Gastroesophageal sphincter (tissue), 4 donors: Measurements from ENCODE around the gene HRH1. TPM values are rescaled to one million over a fixed set of nuclear protein-coding genes. Genes with fewer than 3 reads are reported as not detected.
"Not testable (repeated sequence)": the region's sequence is repeated elsewhere in the genome, so short reads cannot be mapped to it uniquely, and the experiment has no call there.

Experiments
- ATAC-seq: fragments of 150-250 bp; one replicate; pipeline ENCODE4 v1.9.1; 2016; ENCODE audit warnings: mild to moderate bottlenecking, moderate library complexity
- H3K27ac ChIP-seq, 4 donors: fragments of 200-600 bp; sonication (generic) in 3 of 4; 1 replicate in 3 of 4; 2 replicates in 1 of 4; pipeline ENCODE4 v1.5.1; 2016 to 2019
- H3K27me3 ChIP-seq: fragments of 200-600 bp; sonication (generic); one replicate; pipeline ENCODE4 v1.5.1; 2019
- H3K36me3 ChIP-seq, 2 donors: fragments of 200-600 bp; sonication (generic); one replicate each; pipeline ENCODE4 v1.5.1; 2019; ENCODE audit warnings: control low read depth in 1 of 2
- H3K4me1 ChIP-seq, 3 donors: fragments of 200-600 bp; sonication (generic); 1 replicate in 2 of 3; 2 replicates in 1 of 3; pipeline ENCODE4 v1.5.1; 2016 to 2019; ENCODE audit warnings: control low read depth in 2 of 3
- H3K4me3 ChIP-seq, 2 donors: fragments of 200-600 bp; sonication (generic); one replicate each; pipeline ENCODE4 v1.5.1; 2019; ENCODE audit warnings: mild to moderate bottlenecking in 1 of 2, moderate library complexity in 1 of 2
- H3K9me3 ChIP-seq, 3 donors: fragments of 200-600 bp; sonication (generic); one replicate each; pipeline ENCODE4 v1.5.1; 2017 to 2019; ENCODE audit warnings: control low read depth in 2 of 3
- EP300 ChIP-seq: sonication (generic); formaldehyde crosslinking; IDR thresholded peaks from one replicate; pipeline ENCODE4 v1.6.1; 2017; ENCODE audit warnings: antibody characterized with exemption, mild to moderate bottlenecking
- POLR2A ChIP-seq, 2 donors: fragments of 450-650 bp; IDR thresholded peaks; one replicate each; pipeline ENCODE4 v1.6.1; 2017; ENCODE audit warnings: antibody characterized with exemption in 2 of 2, mild to moderate bottlenecking in 2 of 2, moderate library complexity in 1 of 2
- POLR2AphosphoS5 ChIP-seq: sonication (generic); formaldehyde crosslinking; IDR thresholded peaks from one replicate; pipeline ENCODE4 v1.6.1; 2017; ENCODE audit warnings: antibody characterized with exemption
- WGBS, 2 donors: methylation state at CpG; one replicate each; pipeline ENCODE4 v1.1.5; 2018; ENCODE audit warnings: low coverage in 1 of 2; 5-methylcytosine and 5-hydroxymethylcytosine counted together
- total RNA-seq, 4 donors: library from RNA; depleted of rRNA; stranded (reverse); fragments of >200 nt; gene quantifications; one replicate each; pipeline ENCODE4 v1.1.0, GENCODE V29; 2016
- TF ChIP-seq, protein P1 (sequence below), 4 experiments: fragments of 200-600 bp in 2 of 4; fragments of 450-650 bp in 2 of 4; sonication (generic) in 1 of 4; IDR thresholded peaks; one replicate each; pipeline ENCODE4 v1.5.1; 2017 to 2019; ENCODE audit warnings: antibody characterized with exemption in 4 of 4, mild to moderate bottlenecking in 2 of 4, moderate library complexity in 2 of 4

Gene HRH1
- total RNA-seq, 4 donors from 2014 or later = 1.6 to 14.4 (median 7.8) TPM

DNA sequence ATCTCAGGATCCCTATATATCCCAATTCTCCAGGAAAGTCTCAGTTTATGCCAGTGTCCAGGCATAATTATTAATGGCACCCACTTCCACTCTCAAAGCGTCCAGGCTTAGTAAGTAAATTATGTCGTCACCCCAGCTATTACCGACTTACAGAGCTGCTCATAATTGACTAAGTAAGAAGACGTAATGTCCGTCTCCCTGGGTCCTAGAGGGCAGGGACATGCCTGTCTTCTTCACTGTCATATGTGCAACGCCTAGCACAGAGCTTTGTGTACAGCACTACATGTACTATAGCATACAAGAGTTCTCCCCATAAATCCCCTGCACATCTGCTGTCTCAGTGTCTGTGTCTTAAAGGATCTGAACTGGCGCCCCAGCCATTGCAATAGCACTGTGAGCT, 23.9 kb upstream of the HRH1 start:
- Histone ChIP-seq H3K4me1 (no peaks in the 10 kb centered on the region), H3K36me3 (no peaks in the 10 kb centered on the region), H3K9me3 (no peaks in the 10 kb centered on the region), H3K27me3 (peaks cover 8% of the 10 kb centered on the region), H3K27ac (no peak overlapping the region), H3K4me3 (no peak overlapping the region)
- no peak for TF ChIP-seq POLR2A (IDR thresholded peaks at IDR 0.05)
- TF ChIP-seq, protein P1, sequence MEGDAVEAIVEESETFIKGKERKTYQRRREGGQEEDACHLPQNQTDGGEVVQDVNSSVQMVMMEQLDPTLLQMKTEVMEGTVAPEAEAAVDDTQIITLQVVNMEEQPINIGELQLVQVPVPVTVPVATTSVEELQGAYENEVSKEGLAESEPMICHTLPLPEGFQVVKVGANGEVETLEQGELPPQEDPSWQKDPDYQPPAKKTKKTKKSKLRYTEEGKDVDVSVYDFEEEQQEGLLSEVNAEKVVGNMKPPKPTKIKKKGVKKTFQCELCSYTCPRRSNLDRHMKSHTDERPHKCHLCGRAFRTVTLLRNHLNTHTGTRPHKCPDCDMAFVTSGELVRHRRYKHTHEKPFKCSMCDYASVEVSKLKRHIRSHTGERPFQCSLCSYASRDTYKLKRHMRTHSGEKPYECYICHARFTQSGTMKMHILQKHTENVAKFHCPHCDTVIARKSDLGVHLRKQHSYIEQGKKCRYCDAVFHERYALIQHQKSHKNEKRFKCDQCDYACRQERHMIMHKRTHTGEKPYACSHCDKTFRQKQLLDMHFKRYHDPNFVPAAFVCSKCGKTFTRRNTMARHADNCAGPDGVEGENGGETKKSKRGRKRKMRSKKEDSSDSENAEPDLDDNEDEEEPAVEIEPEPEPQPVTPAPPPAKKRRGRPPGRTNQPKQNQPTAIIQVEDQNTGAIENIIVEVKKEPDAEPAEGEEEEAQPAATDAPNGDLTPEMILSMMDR (IDR thresholded peaks at IDR 0.05) = no peak
- TF ChIP-seq EP300 = no peak
- no peak for TF ChIP-seq POLR2AphosphoS5
- WGBS, 2 donors = 64 to 82% methylated on average over 5 to 7 of the region's 7 CpGs
- ATAC-seq = no peak

DNA sequence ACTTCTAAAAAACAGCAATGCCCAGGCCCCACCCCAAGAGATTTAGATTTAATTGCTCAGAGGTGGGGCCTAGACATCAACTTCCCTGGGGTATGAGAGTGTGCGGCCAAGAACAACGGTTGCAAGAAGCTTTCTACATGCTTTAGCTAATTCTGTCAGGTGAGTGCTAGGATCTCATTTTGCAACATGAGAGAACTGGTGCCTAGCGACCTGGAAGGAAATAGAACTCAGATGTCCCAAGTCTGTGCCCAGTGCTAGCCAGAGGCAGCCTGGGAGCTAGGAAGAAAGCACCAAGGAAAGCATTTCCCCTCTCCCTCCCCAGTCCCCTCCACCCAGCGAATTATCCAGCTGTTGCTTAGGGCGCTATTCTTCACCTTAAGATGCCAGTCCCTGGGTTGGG, 22.9 kb upstream of the HRH1 start:
- Histone ChIP-seq H3K36me3 (no peaks in the 10 kb centered on the region), H3K27me3 (peaks cover 5% of the 10 kb centered on the region), H3K4me1 (peaks cover 0 to 5% (median 4%) of the 10 kb centered on the region in 3 donors), H3K9me3 (no peaks in the 10 kb centered on the region), H3K27ac (no peak overlapping the region), H3K4me3 (no peak overlapping the region)
- TF ChIP-seq POLR2AphosphoS5 = no peak
- TF ChIP-seq, protein P1 (IDR thresholded peaks at IDR 0.05) = no peak
- TF ChIP-seq EP300 = no peak
- TF ChIP-seq POLR2A (IDR thresholded peaks at IDR 0.05) = no peak
- 76 to 83% methylated on average over 1 to 4 of the region's 5 CpGs for WGBS, 2 donors
- no peak for ATAC-seq

DNA sequence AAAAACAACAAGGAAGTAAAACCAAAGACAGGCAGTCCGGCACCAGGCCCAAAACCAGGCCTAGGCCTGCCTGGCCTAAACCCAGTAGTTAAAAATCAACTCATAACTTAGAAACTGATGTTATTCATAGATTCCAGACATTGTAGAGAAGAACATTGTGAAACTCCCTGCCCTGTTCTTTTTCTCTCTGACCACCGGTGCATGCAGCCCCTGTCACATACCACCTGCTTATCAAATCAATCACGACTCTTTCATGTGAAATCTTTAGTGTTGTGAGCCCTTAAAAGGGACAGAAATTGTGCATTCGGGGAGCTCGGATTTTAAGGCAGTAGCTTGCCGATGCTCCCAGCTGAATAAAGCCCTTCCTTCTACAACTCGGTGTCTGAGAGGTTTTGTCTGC, 22.4 kb upstream of the HRH1 start:
- H3K4me1 ChIP-seq = peaks cover 0 to 11% (median 7%) of the 10 kb centered on the region in 3 donors
- H3K27ac ChIP-seq, ATAC-seq, H3K27me3 ChIP-seq, H3K36me3 ChIP-seq, H3K4me3 ChIP-seq, H3K9me3 ChIP-seq: not testable (repeated sequence)
- 90 to 93% methylated on average over 3 to 7 of the region's 7 CpGs for WGBS, 2 donors

DNA sequence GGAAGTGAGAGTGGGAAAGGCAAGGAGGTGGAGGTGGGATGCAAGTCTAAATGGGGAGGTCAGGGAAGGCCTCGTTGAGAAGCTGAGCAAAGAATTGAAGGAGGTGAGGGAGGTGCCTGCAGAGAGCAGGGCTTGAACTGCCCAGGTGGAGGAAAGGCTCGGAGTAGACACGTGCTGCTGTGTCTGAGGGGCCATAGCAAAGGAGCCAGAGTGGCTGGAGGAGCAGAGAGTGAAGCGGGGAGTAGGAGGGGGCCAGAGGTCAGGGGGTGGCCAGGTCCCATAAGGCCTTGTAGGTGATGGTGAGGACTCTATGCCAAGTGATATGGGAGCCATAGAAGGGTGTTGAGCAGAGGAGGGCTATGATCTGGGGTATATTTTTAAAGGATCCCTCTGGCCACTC, 21.4 kb upstream of the HRH1 start:
- 71 to 76% methylated on average over 4 of the region's 4 CpGs for WGBS, 2 donors
- Histone ChIP-seq H3K27ac (no peak overlapping the region), H3K36me3 (no peaks in the 10 kb centered on the region), H3K9me3 (no peaks in the 10 kb centered on the region), H3K4me3 (no peak overlapping the region), H3K4me1 (peaks cover 0 to 16% (median 7%) of the 10 kb centered on the region in 3 donors), H3K27me3 (no peaks in the 10 kb centered on the region)
- no peak for TF ChIP-seq POLR2A (IDR thresholded peaks at IDR 0.05)
- TF ChIP-seq, protein P1 (IDR thresholded peaks at IDR 0.05) = no peak
- no peak for TF ChIP-seq POLR2AphosphoS5
- no peak for TF ChIP-seq EP300
- ATAC-seq = no peak

DNA sequence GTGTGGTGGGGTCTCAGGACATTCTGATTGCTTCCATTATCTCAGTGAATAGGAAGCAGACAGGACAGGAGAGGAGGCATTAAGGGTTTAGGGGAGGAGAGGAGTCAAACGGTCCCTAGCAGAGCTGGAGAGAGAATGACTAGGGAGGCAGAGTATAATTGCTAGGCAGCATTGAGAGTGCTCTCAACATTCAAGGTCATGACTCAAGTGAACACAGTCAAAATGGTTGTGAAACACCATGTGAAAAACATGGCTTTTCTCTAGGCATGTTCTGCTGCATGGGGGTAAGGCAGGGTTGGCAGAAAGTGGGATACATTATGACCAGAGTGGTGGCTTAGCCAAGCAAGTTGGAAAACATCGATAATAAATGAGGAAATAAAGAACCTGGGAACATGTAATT, 19.5 kb upstream of the HRH1 start:
- H3K4me1 ChIP-seq = peaks cover 0 to 17% (median 10%) of the 10 kb centered on the region in 3 donors
- H3K4me3 ChIP-seq = no peak overlapping the region
- peak; percentile 26 for ATAC-seq
- 72 to 86% methylated on average over 2 of the region's 2 CpGs for WGBS, 2 donors
- no peaks in the 10 kb centered on the region for H3K9me3 ChIP-seq
- TF ChIP-seq POLR2A (IDR thresholded peaks at IDR 0.05) = no peak
- peak; percentile 45 for TF ChIP-seq POLR2AphosphoS5
- H3K27me3 ChIP-seq = no peaks in the 10 kb centered on the region
- H3K27ac ChIP-seq = no peak overlapping the region
- H3K36me3 ChIP-seq = no peaks in the 10 kb centered on the region

DNA sequence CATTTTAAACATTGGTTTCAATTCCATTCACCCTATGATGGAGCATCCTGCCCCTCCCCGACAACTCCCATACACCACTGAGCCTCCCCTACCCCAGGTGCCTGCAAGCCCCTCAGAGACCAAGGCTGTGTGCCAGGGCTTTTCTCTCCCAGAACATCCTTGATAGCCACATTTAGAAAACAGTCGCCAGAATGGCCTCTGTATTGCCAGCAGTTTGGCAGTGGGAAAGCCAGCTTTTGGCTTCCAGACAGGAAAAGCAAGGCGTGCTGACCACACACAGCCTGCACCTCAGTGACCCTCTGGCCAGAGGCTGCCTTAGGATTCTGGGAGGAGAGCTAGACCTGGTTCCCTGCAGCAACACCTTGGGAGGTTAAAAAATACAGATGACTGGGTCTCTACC, 18.2 kb upstream of the HRH1 start:
- peak overlapping the region in 3 of 4 donors; percentile 80 to 86 (median 84) for H3K27ac ChIP-seq
- TF ChIP-seq POLR2AphosphoS5 (no peak), POLR2A (IDR thresholded peaks at IDR 0.05) (no peak)
- TF ChIP-seq, protein P1 (IDR thresholded peaks at IDR 0.05) = no peak

More for the DNA sequence above, 18.2 kb upstream of the HRH1 start:
- WGBS, 2 donors = 100% methylated on average over 1 of the region's 3 CpGs; no CpG with 5 or more reads in 1 of the 2 donors
- H3K36me3 ChIP-seq = no peaks in the 10 kb centered on the region
- H3K4me3 ChIP-seq = no peak overlapping the region
- no peaks in the 10 kb centered on the region for H3K27me3 ChIP-seq
- ATAC-seq = no peak
- no peaks in the 10 kb centered on the region for H3K9me3 ChIP-seq
- H3K4me1 ChIP-seq = peaks cover 0 to 26% (median 15%) of the 10 kb centered on the region in 3 donors
